H9 (cell line): ENCODE data around the gene EHD1. TPM values are rescaled to one million over a fixed set of nuclear protein-coding genes. Genes with fewer than 3 reads are reported as not detected.

ENCODE experiments used
- DNase-seq: peaks from one replicate; pipeline ENCODE4 v3.0.0-alpha.2; 2017
- H2AFZ ChIP-seq: one replicate; pipeline ENCODE4 v1.6.1; 2013; ENCODE audit warnings: mild to moderate bottlenecking, low read length, control low read depth, moderate library complexity
- H2AK5ac ChIP-seq: 2 replicates; pipeline ENCODE4 v1.6.1; 2013; ENCODE audit warnings: low read length, control low read depth, mixed read lengths; ENCODE audit not compliant: insufficient read length
- H2BK120ac ChIP-seq: one replicate; pipeline ENCODE4 v1.6.1; 2013; ENCODE audit warnings: low read depth, mild to moderate bottlenecking, low read length, control low read depth, inconsistent platforms; ENCODE audit not compliant: poor library complexity, severe bottlenecking
- H2BK12ac ChIP-seq: 2 replicates; pipeline ENCODE4 v1.6.1; 2013; ENCODE audit warnings: low read length, control low read depth, mixed read lengths, low read depth; ENCODE audit not compliant: insufficient read length
- H2BK15ac ChIP-seq: 2 replicates; pipeline ENCODE4 v1.6.1; 2013; ENCODE audit warnings: low read depth, low read length, control low read depth
- H2BK20ac ChIP-seq: one replicate; pipeline ENCODE4 v1.6.1; 2013; ENCODE audit warnings: low read depth, mild to moderate bottlenecking, low read length, control low read depth, inconsistent platforms; ENCODE audit not compliant: poor library complexity, severe bottlenecking
- H2BK5ac ChIP-seq: 2 replicates; pipeline ENCODE4 v1.6.1; 2013; ENCODE audit warnings: low read length, control low read depth, mixed read lengths; ENCODE audit not compliant: insufficient read length
- H3K14ac ChIP-seq: 2 replicates; pipeline ENCODE4 v1.6.1; 2013; ENCODE audit warnings: low read length, control low read depth; ENCODE audit not compliant: insufficient read depth
- H3K18ac ChIP-seq: 2 replicates; pipeline ENCODE4 v1.6.1; 2013; ENCODE audit warnings: low read depth, mild to moderate bottlenecking, mixed read lengths, low read length, control low read depth; ENCODE audit not compliant: insufficient read length
- H3K23ac ChIP-seq: 2 replicates; pipeline ENCODE4 v1.6.1; 2013; ENCODE audit warnings: low read length, control low read depth, mixed read lengths, low read depth; ENCODE audit not compliant: insufficient read length
- H3K23me2 ChIP-seq: 2 replicates; pipeline ENCODE4 v1.6.1; 2013; ENCODE audit warnings: low read depth, mild to moderate bottlenecking, mixed read lengths, low read length, control low read depth; ENCODE audit not compliant: insufficient read length, poor library complexity, severe bottlenecking
- H3K27ac ChIP-seq: 2 replicates; pipeline ENCODE4 v1.5.1; 2013; ENCODE audit warnings: low read length, control low read depth, mixed read lengths, low read depth; ENCODE audit not compliant: insufficient read length
- H3K27me3 ChIP-seq: 2 replicates; pipeline ENCODE4 v1.6.1; 2013; ENCODE audit warnings: low read length, control low read depth, inconsistent platforms; ENCODE audit not compliant: insufficient read depth
- H3K4ac ChIP-seq: 2 replicates; pipeline ENCODE4 v1.6.1; 2013; ENCODE audit warnings: low read depth, mild to moderate bottlenecking, control low read depth, inconsistent platforms, low read length, moderate library complexity
- H3K4me1 ChIP-seq: 2 replicates; pipeline ENCODE4 v1.6.1; 2013; ENCODE audit warnings: low read length, control low read depth, inconsistent platforms; ENCODE audit not compliant: insufficient read depth
- H3K4me2 ChIP-seq: 2 replicates; pipeline ENCODE4 v1.6.1; 2013; ENCODE audit warnings: low read length, control low read depth, mixed read lengths; ENCODE audit not compliant: insufficient read length, insufficient read depth
- H3K56ac ChIP-seq: 2 replicates; pipeline ENCODE4 v1.6.1; 2013; ENCODE audit warnings: low read depth, mild to moderate bottlenecking, mixed read lengths, low read length, control low read depth; ENCODE audit not compliant: insufficient read length
- H3K79me1 ChIP-seq: 2 replicates; pipeline ENCODE4 v1.6.1; 2013; ENCODE audit warnings: low read depth, mild to moderate bottlenecking, moderate library complexity, low read length, control low read depth, inconsistent platforms; ENCODE audit not compliant: insufficient read depth, poor library complexity, severe bottlenecking
- H3K79me2 ChIP-seq: 2 replicates; pipeline ENCODE4 v1.6.1; 2013; ENCODE audit warnings: low read length, control low read depth, inconsistent platforms; ENCODE audit not compliant: insufficient read depth
- H3K9ac ChIP-seq: 2 replicates; pipeline ENCODE4 v1.6.1; 2013; ENCODE audit warnings: low read length, control low read depth, mixed read lengths; ENCODE audit not compliant: insufficient read length; ENCODE audit errors: extremely low read depth
- H3K9me3 ChIP-seq: one replicate; pipeline ENCODE4 v1.6.1; 2013; ENCODE audit warnings: low read depth, low read length, inconsistent platforms; ENCODE audit not compliant: control insufficient read depth
- H3T11ph ChIP-seq: one replicate; pipeline ENCODE4 v1.6.1; 2013; ENCODE audit warnings: mild to moderate bottlenecking, low read length, control low read depth, inconsistent platforms
- H4K20me1 ChIP-seq: one replicate; pipeline ENCODE4 v1.6.1; 2013; ENCODE audit not compliant: control insufficient read depth, insufficient read length, insufficient read depth
- H4K5ac ChIP-seq: 2 replicates; pipeline ENCODE4 v1.6.1; 2013; ENCODE audit warnings: low read depth, mild to moderate bottlenecking, mixed read lengths, low read length, control low read depth; ENCODE audit not compliant: insufficient read length
- H4K8ac ChIP-seq: replicated peaks from 2 replicates; pipeline ENCODE4 v1.6.1; 2013; ENCODE audit warnings: low read length, control low read depth, mixed read lengths, low read depth; ENCODE audit not compliant: insufficient read length
- H4K91ac ChIP-seq: 2 replicates; pipeline ENCODE4 v1.6.1; 2013; ENCODE audit warnings: low read depth, mild to moderate bottlenecking, moderate library complexity, mixed read lengths, low read length, control low read depth; ENCODE audit not compliant: insufficient read length
- H3K27ac Mint-ChIP-seq, 3 experiments: 2 replicates in 2 of 3; 3 replicates in 1 of 3; pipeline ENCODE4 v1.8.0; 2020 to 2021; ENCODE audit warnings: mixed read lengths in 3 of 3, mild to moderate bottlenecking in 1 of 3, moderate library complexity in 1 of 3
- H3K27me3 Mint-ChIP-seq: 2 replicates; pipeline ENCODE4 v1.8.0; 2021; ENCODE audit warnings: low read depth, mild to moderate bottlenecking, moderate library complexity, mixed read lengths
- H3K36me3 Mint-ChIP-seq, 3 experiments: 2 replicates in 2 of 3; 3 replicates in 1 of 3; pipeline ENCODE4 v1.8.0; 2020 to 2021; ENCODE audit warnings: low read depth in 3 of 3, mixed read lengths in 3 of 3; ENCODE audit not compliant: insufficient read depth in 1 of 3
- H3K4me1 Mint-ChIP-seq, 2 experiments: 2 replicates each; pipeline ENCODE4 v1.8.0; 2020; ENCODE audit warnings: mixed read lengths in 2 of 2
- H3K4me3 Mint-ChIP-seq, 2 experiments: 2 replicates in 1 of 2; 3 replicates in 1 of 2; pipeline ENCODE4 v1.8.0; 2020 to 2021; ENCODE audit warnings: mild to moderate bottlenecking in 2 of 2, mixed read lengths in 2 of 2, moderate library complexity in 1 of 2
- H3K9me3 Mint-ChIP-seq, 2 experiments: 2 replicates in 1 of 2; 3 replicates in 1 of 2; pipeline ENCODE4 v1.8.0; 2020; ENCODE audit warnings: mild to moderate bottlenecking in 2 of 2, mixed read lengths in 2 of 2, moderate library complexity in 1 of 2
- CTCF ChIP-seq: fragments of 200-600 bp; sonication (generic); conservative IDR thresholded peaks from 3 replicates; pipeline ENCODE4 v1.8.0; 2021; ENCODE audit warnings: antibody characterized with exemption, mild to moderate bottlenecking
- WGBS: extraction: QIAGEN DNeasy Blood & Tissue Kit; methylation state at CpG from one replicate; pipeline ENCODE4 v1.1.7; 2013; ENCODE audit warnings: missing lambda C conversion rate, low lambda C conversion rate, mixed read lengths; ENCODE audit not compliant: insufficient read length; ENCODE audit errors: extremely low coverage; 5-methylcytosine and 5-hydroxymethylcytosine counted together
- total RNA-seq: library from RNA; stranded (reverse); gene quantifications from 2 replicates; pipeline ENCODE4 v1.2.1, GENCODE V29; 2021

Gene EHD1
- total RNA-seq, 1 experiment from 2014 or later = 31.0 TPM

- Mint-ChIP-seq H3K9me3 (no peaks in the 10 kb centered on the region), H3K4me3 (no peak overlapping the region; a peak in 1 of 5 replicates), H3K27ac (no peak overlapping the region), H3K4me1 (peaks cover 9% of the 10 kb centered on the region in 2 experiments; a peak in 3 of 4 replicates), H3K36me3 (peaks cover 2 to 17% (median 11%) of the 10 kb centered on the region in 3 experiments; a peak in 6 of 7 replicates), H3K27me3 (no peaks in the 10 kb centered on the region)
- no peak overlapping the region for H3T11ph ChIP-seq
- H3K18ac ChIP-seq = no peak overlapping the region
- H2BK120ac ChIP-seq = no peak overlapping the region
- H3K9me3 ChIP-seq = no peaks in the 10 kb centered on the region
- H3K4me1 ChIP-seq = no peaks in the 10 kb centered on the region; the same call in 1 of the 2 replicates
- no peak overlapping the region for H2BK5ac ChIP-seq
- H2BK20ac ChIP-seq = no peak overlapping the region
- no peak overlapping the region for H3K23ac ChIP-seq
- no peak overlapping the region for H3K56ac ChIP-seq
- H2BK12ac ChIP-seq = no peak overlapping the region
- H3K9ac ChIP-seq = no peak overlapping the region
- no peak overlapping the region for H4K8ac ChIP-seq
- H3K4me2 ChIP-seq = no peak overlapping the region
- no peak overlapping the region for H2AFZ ChIP-seq
- no peak overlapping the region for H3K14ac ChIP-seq
- DNase-seq = no peak
- H2AK5ac ChIP-seq = no peak overlapping the region
- no peaks in the 10 kb centered on the region for H3K79me2 ChIP-seq
- H3K27ac ChIP-seq = no peak overlapping the region
- H4K5ac ChIP-seq = no peak overlapping the region
- no peaks in the 10 kb centered on the region for H4K20me1 ChIP-seq
- H3K23me2 ChIP-seq = no peaks in the 10 kb centered on the region
- WGBS = no CpG with 5 or more reads among the region's 6 CpGs
- TF ChIP-seq CTCF = no peak
- no peaks in the 10 kb centered on the region for H3K27me3 ChIP-seq
- H4K91ac ChIP-seq = no peak overlapping the region
- no peak overlapping the region for H2BK15ac ChIP-seq
- no peaks in the 10 kb centered on the region for H3K79me1 ChIP-seq
- H3K4ac ChIP-seq = no peak overlapping the region
Measured at GRCh38 chr11:64857485-64857884, 20.9 kb downstream of the EHD1 start.
